Hematopoietic multipotent progenitor cell (in vitro differentiated cells): ENCODE data around the gene SH3BP5. TPM values are rescaled to one million over a fixed set of nuclear protein-coding genes. Genes with fewer than 3 reads are reported as not detected.
A peak's percentile ranks its signal among the peaks of the same experiment; 100 is the strongest.

Experiments
- DNase-seq, 3 donors: peaks; one replicate each; pipeline ENCODE4 v3.0.0-alpha.2; 2011 to 2015; ENCODE audit warnings: low read depth in 2 of 3, low spot score in 2 of 3
- total RNA-seq: library from RNA; depleted of rRNA; stranded (reverse); fragments of >200 nt; gene quantifications from one replicate; pipeline ENCODE4 v1.2.3, GENCODE V29; 2012

The SH3BP5 gene
- total RNA-seq, 1 donor = 4.6 TPM

- DNase-seq = no peak
Measured at GRCh38 chr3:15300323-15301078, 31.9 kb downstream of the SH3BP5 start.

- no peak for DNase-seq
Measured at GRCh38 chr3:15299036-15299435, 33.4 kb downstream of the SH3BP5 start.

GRCh38 chr3:15298504-15298903, 33.9 kb downstream of the SH3BP5 start:
- no peak for DNase-seq

- no peak for DNase-seq
Measured at GRCh38 chr3:15297608-15298350, 34.6 kb downstream of the SH3BP5 start.

GRCh38 chr3:15295506-15295905, 36.9 kb downstream of the SH3BP5 start:
- DNase-seq = peak in 2 of 3 donors; percentile 68 to 75

- DNase-seq = peak in 1 of 3 donors; percentile 56
Measured at GRCh38 chr3:15294929-15295328, 37.5 kb downstream of the SH3BP5 start.

- DNase-seq = no peak
Measured at GRCh38 chr3:15292765-15293522, 39.4 kb downstream of the SH3BP5 start.

- DNase-seq = peak; percentile 37 to 97 (median 92)
Measured at GRCh38 chr3:15291589-15292541, 40.5 kb downstream of the SH3BP5 start.

- no peak for DNase-seq
Measured at GRCh38 chr3:15290736-15291135, 41.6 kb downstream of the SH3BP5 start.

- no peak for DNase-seq
Measured at GRCh38 chr3:15289661-15290060, 42.7 kb downstream of the SH3BP5 start.

- no peak for DNase-seq
Measured at GRCh38 chr3:15288331-15289035, 43.9 kb downstream of the SH3BP5 start.

- no peak for DNase-seq
Measured at GRCh38 chr3:15287565-15288330, 44.6 kb downstream of the SH3BP5 start.

- DNase-seq = no peak
Measured at GRCh38 chr3:15286022-15286421, 46.4 kb downstream of the SH3BP5 start.

- DNase-seq = no peak
Measured at GRCh38 chr3:15284121-15284889, 48.1 kb downstream of the SH3BP5 start.

GRCh38 chr3:15283702-15284101, 48.7 kb downstream of the SH3BP5 start:
- no peak for DNase-seq

GRCh38 chr3:15281817-15282216, 50.6 kb downstream of the SH3BP5 start:
- no peak for DNase-seq

- DNase-seq = no peak
Measured at GRCh38 chr3:15280853-15281532, 51.4 kb downstream of the SH3BP5 start.
